HG03025 (cell line): ENCODE data around the gene AKAP10.
"Not testable (repeated sequence)": the region's sequence is repeated elsewhere in the genome, so short reads cannot be mapped to it uniquely, and the experiment has no call there.

Experiments
- ATAC-seq: cut with Tn5 transposase; IDR thresholded peaks from one replicate; pipeline ENCODE4 v1.9.1; 2021; ENCODE audit warnings: mild to moderate bottlenecking, moderate library complexity; ENCODE audit not compliant: unreplicated experiment, low FRiP score

AKAP10 gene

DNA sequence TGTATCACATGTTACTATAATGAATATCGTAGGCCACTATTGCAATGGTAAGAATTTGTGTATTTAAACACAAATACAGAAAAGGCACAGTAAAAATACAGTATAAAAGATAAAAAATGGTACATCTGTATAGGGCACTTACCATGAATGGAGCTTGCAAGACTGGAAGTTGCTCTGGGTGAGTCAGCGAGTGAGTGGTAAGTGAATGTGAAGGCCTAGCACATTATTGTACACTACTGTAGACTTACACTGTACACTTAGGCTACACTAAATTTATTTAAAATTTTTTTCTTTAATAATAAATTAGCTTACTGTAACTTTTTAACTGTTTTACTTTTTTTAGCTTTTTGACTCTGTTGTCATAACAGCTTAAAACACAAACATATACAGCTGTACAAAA is 42.5 kb downstream of the AKAP10 start:
- ATAC-seq, result no peak

DNA sequence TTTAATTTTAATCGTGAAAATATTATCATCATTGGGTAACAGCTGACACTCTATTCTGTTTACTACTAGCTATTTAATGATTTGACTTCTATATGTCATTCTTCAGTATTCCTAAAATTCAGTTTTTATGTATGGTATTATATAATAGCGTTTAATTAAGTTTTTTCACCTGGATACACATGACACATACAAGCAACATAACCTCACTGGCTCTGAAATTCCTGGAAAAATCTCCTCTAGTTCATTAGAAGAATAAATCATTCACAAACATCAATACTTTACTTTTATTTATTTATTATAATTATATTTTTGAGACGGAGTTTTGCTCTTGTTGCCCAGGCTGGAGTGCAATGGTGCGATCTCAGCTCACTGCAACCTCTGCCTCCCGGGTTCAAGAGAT is 44.0 kb downstream of the AKAP10 start:
- ATAC-seq, result no peak

- ATAC-seq, result no peak
These were observed 44.4 kb downstream of the AKAP10 start for GRCh38 chr17:19933221-19933620.

GRCh38 chr17:19928299-19928698 is 49.3 kb downstream of the AKAP10 start:
- ATAC-seq, result no peak

DNA sequence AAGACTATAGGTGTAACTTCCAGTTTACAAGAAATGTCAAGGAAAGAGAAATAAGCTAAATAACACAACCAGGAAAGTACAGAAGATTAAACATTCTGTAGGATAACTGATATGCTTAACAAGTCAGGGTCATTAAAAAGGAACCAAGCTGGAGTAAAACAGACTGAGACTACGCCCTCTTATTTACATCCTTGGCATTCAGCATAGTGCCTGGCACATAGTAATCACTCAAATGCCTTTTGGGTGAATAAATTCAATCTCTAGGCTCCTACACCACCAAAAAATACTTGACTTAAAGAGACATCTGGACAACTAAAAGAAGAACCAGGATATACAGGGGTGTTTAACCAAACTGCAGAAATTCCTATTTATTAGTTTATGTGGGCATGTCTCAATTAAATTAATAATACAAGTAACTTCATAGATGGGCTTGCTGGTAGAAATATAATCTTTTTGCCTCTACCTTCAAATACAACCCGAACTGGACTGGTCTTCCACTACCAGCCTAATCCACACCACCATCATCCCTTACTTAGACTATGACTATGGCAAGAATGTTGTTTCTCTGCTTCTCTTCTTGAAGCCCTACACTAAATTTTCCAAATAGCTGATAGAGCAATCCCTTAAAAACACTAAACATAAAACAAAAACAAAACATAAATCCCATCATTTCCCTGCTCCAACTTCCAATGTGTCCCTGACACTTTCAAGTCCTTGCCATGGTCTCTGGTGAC is 62.2 kb downstream of the AKAP10 start:
- no peak for ATAC-seq

GRCh38 chr17:19911033-19911432 is 66.6 kb downstream of the AKAP10 start:
- no peak for ATAC-seq

- no peak for ATAC-seq
These were observed 68.5 kb downstream of the AKAP10 start for GRCh38 chr17:19909139-19909538.

DNA sequence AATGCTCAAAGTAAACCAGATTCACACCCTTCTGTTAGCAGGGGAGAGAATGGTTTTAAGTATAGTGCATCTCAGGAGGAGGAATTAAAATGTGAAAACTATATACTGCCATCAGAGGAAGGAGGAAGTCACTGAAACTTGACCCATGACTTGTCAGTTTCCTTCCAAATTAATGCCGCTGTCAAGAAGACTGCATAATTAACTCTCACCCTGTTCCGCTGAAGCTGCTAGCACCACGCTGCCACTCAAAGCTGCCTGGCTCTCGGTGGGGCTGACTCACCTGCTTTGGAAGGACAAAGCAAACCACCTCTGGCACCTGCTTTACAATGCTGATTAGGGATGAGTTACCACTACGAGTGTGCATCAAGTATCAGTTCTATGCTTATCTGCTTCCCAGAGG is 72.1 kb downstream of the AKAP10 start:
- ATAC-seq, result no peak

DNA sequence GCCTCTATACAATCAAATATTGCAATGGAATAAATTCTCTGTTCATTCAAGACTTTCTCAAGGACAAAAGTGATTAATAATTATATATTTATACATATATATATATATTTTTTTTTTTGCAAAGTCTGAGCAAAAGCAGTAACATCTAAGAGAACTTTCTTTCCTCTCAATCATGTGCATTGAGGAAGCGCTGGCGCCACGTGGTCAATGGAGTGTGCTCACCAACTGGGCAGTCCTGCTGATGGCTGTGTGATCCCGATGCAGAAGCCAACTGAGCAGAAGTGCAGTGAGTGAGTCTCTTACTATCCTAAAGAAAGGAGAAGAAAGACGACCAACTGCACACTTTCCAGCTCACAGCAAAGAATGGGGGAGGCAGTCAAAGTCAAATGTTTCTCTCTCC is 72.7 kb downstream of the AKAP10 start:
- no peak for ATAC-seq

GRCh38 chr17:19904412-19904811 is 73.2 kb downstream of the AKAP10 start:
- ATAC-seq, result no peak

DNA sequence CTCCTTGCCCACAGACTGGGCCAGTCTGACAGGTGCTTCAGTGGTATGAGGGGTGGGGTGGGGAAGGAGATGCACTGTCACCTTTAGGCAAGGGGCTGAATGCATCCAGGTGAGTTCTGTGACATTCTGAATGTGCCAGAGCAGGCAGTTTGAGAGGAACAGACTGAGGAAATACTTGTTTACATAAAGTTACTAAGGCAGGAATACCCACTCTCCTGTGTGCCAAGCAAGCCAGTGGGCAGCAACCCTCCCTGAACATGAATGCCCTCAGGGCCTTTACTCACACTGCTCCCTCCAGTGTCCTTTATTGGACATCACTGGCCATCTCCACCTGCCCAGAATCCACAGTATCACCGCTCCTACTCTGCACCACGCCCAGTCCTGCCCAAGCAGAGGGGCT is 76.8 kb downstream of the AKAP10 start:
- no peak for ATAC-seq

- no peak for ATAC-seq
These were observed 79.7 kb downstream of the AKAP10 start for GRCh38 chr17:19897903-19898302.

DNA sequence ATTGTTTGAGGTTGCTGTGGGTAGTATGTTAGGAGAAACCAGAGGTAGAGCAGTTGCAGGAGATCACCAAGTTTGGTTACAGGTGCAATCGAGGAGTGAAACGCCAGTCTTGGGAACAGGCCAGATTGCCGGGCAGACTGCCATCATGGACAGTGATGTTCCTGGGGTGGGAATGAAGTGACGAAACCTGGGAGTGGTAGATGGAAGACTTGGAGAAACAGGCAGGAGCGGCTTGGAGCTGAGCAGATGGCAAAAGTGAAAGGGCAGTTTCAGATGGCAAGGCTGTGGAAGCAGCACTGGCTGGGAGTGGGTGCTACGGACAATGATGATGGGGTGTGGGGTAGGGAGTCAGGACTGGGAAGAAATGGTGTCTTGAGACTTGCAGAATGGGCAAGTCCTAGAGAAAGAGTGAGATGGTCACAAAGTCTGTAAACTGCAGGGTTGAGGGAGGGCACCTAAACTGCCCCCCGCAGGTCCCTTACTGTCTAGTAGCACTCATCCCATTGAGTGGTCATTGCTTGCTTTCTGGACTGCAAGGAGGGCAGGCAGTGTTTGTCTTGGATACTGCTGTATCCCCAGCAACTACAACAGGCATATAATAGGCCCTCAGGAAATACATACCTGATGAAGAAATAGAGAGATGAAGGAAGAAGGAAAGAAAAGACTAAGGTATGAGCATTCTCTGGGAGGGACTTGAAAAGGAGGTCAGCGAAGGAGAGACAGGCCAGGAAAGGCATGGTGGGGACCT is 80.4 kb downstream of the AKAP10 start:
- no peak for ATAC-seq

DNA sequence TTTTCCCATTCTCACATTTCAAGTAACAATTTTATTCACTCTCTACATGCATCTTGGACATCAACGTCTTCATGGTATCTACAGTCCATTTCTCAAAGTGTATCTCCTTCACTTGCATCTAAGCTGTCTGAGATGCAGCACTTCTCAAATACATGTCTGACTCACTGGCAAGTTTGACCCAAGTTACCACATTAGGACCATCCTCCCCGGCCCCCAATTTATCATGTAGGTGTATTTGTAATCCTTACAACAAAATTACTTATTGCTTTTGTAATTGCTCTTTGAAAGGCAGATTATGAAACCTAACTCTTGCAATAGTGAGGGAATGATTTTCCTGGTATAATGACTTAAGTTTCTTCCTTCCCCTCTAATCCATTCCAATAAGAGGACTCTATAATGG is 80.9 kb downstream of the AKAP10 start:
- no peak for ATAC-seq

- not testable (repeated sequence) for ATAC-seq
These were observed 87.1 kb downstream of the AKAP10 start for GRCh38 chr17:19890554-19890953.

GRCh38 chr17:19890001-19890400 is 87.6 kb downstream of the AKAP10 start:
- ATAC-seq, result not testable (repeated sequence)

DNA sequence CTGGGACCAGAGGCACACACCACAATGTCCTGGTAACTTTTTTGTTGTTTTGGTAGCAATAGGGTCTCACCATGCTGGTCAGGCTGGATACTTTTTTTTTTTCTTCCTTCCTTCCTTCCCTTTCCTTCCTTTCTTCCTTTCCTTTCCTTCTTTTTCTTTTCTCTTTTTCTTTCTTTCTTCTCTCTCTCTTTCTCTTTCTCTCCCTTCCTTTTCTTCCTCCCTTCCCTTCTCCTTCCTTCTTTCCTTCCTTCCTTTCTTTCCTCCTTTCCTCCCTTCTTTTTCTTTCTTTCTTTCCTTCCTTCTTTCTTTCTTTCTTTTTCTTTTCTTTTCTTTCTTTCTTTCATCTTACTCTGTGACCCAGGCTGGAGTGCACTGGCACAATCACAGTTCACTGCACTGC is 91.5 kb downstream of the AKAP10 start:
- ATAC-seq, result no peak

- no peak for ATAC-seq
These were observed 94.0 kb downstream of the AKAP10 start for GRCh38 chr17:19883537-19884215.

- no peak for ATAC-seq
These were observed 97.2 kb downstream of the AKAP10 start for GRCh38 chr17:19880393-19880792.

DNA sequence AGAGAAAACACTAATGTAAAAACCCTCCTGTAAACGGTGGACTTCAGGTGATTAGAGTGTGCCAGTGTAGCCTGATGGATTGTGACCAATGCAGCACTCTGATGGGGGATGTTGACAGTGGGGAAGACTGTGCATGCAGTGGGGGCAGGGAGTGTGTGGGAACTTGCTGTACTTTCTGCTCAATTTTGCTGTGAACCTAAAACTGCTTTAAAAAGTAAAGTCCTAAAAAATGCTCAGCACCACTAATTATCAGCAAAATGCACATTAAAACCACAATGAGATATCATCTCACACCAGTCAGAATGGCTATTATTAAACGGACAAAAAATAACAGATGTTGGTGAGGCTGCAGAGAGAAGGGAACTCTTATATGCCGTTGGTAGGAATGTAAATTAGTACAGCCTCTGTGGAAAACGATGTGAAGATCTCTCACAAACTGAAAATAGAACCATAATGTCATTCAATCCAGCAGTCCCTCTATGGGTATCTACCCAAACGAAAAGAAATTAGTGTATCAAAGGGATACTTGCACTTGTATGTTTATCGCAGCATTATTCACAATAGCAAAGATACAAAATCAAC is 100.2 kb downstream of the AKAP10 start:
- ATAC-seq, result no peak

- ATAC-seq, result no peak
These were observed 101.0 kb downstream of the AKAP10 start for GRCh38 chr17:19876529-19877161.
